GM21619 (cell line): ENCODE results near the gene CD99L2.
"Not testable (repeated sequence)": the region's sequence is repeated elsewhere in the genome, so short reads cannot be mapped to it uniquely, and the experiment has no call there.

Experiments
- ATAC-seq: cut with Tn5 transposase; IDR thresholded peaks from one replicate; pipeline ENCODE4 v1.9.1; 2021; ENCODE audit not compliant: unreplicated experiment

CD99L2 gene

DNA sequence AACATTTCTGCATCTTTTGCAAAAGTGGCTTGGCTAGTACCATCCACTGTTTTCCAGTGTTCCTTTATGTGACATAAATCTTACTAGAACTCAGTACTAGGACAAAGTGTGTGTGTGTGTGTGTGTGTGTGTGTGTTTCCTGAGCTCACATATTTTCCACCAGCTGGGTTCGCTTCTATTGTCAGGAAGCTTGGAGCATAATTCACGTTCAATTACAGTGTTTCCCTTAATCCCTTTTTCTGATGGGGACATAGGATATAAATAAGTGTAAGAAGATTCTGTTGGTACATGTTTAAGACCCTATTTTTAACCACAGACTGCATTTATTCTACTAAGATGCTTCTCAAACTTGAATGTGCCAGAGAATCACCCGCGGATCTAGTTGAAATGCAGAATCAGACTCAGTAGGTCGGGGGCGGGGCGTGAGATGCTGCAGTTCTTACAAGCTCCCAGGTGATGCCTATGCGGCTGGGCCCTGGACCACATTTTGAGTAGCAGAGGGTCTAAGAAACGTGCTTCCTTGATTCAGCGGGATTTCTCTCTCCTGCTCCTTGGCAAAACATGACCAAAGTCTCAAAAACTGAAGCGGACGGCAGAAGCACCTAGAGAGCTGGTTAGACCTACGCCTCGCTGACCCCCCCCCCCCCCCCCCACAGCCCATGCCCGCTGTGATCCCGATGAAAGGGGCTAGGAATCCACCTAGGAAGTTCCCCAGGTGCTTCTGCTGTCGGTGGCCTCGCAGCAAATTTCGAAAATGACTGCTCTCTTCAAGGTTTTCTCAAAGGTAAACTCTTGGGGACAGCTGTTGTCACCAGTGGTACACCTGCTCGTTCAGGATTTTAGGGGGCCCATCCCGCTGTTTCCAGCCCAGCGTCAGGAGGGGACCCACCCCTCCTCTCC, 797 bp downstream of the CD99L2 start:
- ATAC-seq, result peak; percentile 1

DNA sequence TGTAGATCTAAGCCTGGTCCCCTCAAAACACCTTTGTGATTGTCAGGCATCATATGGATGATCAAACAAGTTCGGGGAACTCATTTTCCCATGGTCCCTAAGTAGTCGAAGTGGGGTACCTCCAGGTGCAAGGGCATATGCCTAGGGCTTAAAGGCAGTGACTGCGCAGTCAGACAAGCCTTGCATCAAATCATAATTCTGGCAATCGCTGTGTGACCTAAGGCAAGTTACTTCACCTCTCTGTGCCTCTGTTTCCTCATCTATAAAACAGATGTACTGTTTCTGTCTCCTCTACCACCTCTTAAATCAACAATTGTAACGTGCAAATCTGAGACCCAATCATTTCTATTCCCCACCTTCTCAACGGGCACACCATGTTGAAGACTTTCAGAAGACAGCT, 1.8 kb downstream of the CD99L2 start:
- no peak for ATAC-seq

DNA sequence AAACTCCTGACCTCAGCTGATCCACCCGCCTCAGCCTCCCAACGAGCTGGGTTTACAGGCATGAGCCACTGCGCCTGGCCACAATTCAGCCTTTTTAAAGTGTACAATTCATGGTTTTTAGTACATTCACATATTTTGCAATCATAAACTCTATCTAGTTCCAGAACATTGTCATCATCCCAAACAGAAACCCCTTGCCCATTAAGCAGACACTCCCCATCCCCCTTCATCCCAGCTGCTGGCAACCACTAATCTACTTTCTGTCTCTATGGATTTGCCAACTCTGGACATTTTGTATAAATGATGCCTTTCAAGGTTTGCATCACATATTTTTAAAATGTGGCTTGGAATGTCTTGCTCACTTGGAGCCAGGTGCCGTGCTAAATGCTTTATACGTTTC, 4.5 kb downstream of the CD99L2 start:
- no peak for ATAC-seq

DNA sequence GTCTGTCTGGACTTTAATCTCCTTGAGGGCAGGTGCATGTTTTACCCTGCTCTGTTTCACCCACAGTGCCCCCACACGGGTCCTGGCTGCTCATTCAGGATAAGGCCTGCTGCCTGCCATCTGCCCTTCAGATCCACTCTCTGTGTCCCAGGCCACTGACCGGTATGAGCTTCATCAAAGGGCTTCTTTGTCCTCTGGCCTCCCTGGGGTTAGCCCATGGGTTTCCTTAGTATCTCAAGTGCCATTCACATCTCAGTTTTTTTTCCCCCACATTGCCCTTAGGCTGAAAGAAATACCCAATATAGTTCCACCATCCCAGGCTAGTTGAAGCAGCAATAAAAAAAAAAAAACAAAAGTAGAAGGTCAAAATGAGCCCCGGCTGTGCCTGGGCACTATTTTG, 9.3 kb downstream of the CD99L2 start:
- no peak for ATAC-seq

GRCh38 chrX:150887906-150888465, 10.5 kb downstream of the CD99L2 start:
- no peak for ATAC-seq

DNA sequence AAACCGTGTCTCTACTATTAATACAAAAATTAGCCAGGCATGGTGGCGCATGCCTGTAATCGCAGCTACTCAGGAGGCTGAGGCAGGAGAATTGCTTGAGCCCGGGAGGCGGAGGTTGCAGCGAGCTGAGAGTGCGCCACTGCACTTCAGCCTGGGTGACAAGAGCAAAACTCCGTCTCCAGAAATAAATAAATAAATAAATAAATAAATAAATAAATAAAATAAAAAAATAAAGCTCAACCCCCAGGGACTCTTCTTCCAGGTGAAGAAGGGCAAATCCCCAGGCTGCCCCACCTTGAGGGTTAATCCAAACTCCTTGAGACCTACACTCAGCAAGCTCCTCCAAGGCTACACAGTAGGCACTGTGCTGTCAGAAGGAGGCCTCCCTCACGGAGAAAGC, 11.2 kb downstream of the CD99L2 start:
- not testable (repeated sequence) for ATAC-seq

- no peak for ATAC-seq
Measured at GRCh38 chrX:150886381-150886780, 12.1 kb downstream of the CD99L2 start.

GRCh38 chrX:150880808-150881165, 17.7 kb downstream of the CD99L2 start:
- no peak for ATAC-seq

GRCh38 chrX:150879855-150880807, 18.3 kb downstream of the CD99L2 start:
- peak; percentile 86 for ATAC-seq

DNA sequence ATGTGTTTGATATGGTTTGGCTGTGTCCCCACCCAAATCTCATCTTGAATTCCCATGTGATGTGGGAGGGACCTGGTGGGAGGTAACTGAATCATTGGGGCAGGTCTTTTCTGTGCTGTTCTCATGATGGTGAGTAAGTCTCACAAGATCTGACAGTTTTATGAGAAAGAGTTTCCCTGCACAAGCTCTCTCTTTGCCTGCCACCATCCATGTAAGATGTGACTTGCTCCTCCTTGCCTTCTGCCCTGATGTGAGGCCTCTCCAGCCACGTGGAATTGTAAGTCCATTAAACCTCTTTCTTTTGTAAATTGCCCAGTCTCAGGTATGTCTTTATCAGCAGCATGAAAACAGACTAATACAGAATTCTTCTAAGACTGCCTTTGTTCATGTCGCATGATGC, 22.8 kb downstream of the CD99L2 start:
- ATAC-seq, result not testable (repeated sequence)

DNA sequence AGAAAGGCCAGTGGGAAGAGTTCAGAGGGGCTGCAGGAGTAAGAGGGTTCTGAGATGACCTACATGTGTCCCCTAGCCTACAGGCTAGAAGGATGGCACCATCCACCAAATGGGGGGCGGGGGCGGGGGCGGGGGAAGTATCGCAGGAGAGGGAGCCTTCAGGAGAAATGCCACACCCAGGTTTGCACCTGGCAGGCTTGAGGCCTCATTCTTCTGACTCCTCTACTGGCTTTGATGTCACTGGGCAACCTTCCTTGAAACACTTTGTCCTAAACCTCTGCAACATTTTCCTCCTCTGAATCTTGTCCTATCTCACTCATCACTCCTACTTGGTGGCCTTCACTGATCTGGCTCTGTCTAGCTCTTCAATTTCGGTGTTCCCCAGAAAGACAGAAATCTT, 24.0 kb downstream of the CD99L2 start:
- no peak for ATAC-seq

DNA sequence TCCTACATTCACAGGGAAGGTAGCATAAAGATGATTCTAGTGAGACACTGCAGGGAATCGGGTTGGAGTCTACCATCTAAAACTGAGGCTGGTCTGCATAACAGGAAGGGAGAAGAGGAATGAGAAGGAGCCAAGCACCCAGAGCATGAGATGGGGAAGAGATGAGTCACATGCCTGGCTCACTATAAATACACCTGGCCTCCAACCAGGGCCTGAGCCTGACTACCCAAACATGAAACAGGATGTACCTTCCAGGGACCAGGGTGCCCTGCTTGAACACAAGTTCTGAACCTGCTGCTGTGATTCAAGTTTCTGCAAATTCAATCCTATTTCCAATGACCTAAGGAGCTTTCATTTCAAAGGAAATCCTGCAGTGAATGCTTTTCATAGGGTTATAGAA, 24.9 kb downstream of the CD99L2 start:
- peak; percentile 55 for ATAC-seq

DNA sequence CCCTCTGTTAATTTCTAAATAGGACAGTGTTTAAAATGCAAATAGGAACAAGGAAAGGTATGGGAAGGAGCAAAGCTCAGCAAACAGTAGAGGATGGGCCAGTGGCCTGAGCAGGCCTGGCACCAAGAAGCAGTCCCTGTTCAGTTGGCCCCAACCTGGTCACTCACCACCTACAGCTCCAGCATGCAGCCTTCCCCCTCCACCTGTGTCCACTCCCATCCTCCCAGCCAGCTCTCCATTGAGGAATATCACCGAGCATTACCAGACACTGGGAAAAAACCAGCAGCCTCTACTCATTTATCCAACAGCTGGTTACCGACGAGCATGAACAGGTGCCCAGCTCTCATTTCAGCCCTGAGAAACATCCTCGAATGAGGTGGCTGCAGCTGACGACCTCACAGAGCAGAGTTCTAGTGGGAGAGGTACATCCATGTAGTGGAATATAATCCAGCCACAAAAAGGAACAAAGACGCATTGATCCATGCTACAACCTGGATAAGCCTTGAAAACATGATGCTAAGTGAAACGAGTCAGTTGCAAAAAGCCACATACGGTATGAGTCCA, 25.6 kb downstream of the CD99L2 start:
- no peak for ATAC-seq

DNA sequence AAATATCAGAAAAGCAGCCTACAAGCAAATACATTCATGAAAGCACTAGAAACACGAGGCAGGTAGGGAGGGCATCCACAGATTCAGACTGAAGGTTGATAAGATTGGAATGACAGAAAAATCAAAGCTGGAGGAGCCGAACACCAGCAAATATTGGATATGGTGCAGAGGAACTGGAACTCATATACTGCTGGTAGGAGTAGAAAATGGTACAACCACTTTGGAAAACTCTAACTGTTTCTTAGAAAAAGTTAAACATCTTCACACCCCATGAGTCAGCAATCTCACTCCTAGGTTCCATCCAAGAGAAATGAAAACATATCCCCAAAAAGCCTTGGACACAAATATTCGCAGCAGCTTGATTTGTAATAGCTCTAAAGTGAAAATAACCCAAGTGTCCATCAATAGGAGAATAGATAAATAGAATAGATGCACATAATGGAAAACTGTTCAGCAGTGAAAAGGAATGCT, 27.1 kb downstream of the CD99L2 start:
- no peak for ATAC-seq

GRCh38 chrX:150870487-150871340, 27.8 kb downstream of the CD99L2 start:
- peak; percentile 50 for ATAC-seq

DNA sequence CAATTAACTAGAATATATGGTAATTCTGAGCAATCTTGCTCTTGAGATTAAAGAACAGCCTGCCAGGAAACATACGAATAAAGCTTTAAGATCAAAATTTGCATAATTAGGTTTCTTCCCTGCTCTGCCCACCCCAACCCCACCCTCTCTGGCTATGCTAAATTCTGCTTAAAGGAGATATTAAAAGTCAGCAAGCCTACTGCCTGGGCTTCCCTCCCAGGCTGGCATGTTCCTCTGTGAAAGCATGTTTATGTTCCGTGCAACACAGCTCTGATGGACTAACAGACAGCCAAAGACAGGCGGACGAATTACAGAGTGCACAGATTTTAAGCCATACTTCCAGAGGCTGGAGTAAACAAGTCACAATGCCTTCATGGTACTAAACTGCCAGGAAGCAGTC, 28.4 kb downstream of the CD99L2 start:
- ATAC-seq, result no peak

- ATAC-seq, result no peak
Measured at GRCh38 chrX:150869450-150869849, 29.0 kb downstream of the CD99L2 start.

DNA sequence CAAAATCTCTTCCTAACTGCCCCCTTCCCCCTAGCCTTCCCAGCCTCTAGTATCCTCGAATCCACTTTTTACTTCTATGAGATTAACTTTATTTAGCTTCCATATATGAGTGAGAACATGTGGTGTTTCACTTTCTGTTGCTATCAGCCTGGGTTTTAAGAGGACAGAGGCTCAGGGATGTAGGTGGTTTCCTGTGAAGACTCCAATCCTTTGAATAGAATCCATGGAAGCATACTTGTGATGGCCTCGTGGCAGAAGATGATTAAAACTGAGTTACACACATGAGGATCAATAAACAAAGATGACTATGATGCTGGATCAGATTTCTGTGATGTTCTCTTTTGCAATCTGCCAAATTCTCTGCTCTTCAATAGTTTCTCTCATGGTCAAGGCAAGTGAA, 29.8 kb downstream of the CD99L2 start:
- ATAC-seq, result no peak

DNA sequence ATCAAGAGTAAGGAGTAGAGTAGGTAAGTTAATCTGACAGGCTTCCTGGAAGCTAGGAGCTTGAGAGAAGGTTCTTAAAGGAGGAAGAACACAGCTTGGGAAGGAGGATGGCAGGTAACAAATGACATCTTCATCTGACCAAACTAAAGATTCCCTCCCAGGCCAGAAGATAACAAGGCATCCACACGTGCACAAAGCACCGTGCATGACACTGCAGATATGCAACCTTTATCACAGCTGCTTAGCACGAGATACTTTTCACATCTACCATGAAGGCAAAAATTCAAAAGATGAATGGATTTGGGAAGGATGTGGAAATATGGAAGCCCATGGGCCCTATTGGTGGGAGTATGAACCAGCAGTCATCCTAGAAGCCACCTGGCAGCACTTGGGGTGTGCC, 34.3 kb downstream of the CD99L2 start:
- no peak for ATAC-seq

- ATAC-seq, result no peak
Measured at GRCh38 chrX:150863191-150863590, 35.3 kb downstream of the CD99L2 start.
